GM12878 (cell line): Measurements from ENCODE around the gene BLOC1S6. TPM values are rescaled to one million over a fixed set of nuclear protein-coding genes. Genes with fewer than 3 reads are reported as not detected.

Source experiments
- ATAC-seq: fragments of 200-7000 bp; cut with Tn5 transposase; 3 replicates; pipeline ENCODE4 v1.9.1; 2020; ENCODE audit warnings: mild to moderate bottlenecking, moderate library complexity
- BruUV-seq: library from RNA; stranded (reverse); fragments of 400-500 nt; replicated peaks from 2 replicates; lab custom pipeline; 2021; lab: Mats Ljungman, UMichigan
- CTCF ChIA-PET: fragments of 300-600 bp; sonication (Branson Sonifier 250); formaldehyde crosslinking; extraction: SDS; loops from one replicate; lab custom pipeline; 2021; ENCODE audit warnings: inconsistent platforms; lab: Yijun Ruan, JAX
- POLR2A ChIA-PET: fragments of 350-600 bp; formaldehyde crosslinking; extraction: SDS; loops from one replicate; lab custom pipeline; 2021; ENCODE audit warnings: inconsistent platforms; lab: Charles Lee
- RAD21 ChIA-PET: fragments of 300-600 bp; sonication (Branson Sonifier 250); formaldehyde crosslinking; loops from one replicate; lab custom pipeline; 2023; ENCODE audit warnings: antibody characterized with exemption; ENCODE audit not compliant: unreplicated experiment; lab: Charles Lee
- SMC1A ChIA-PET: fragments of 300-600 bp; sonication (Branson Sonifier 250); formaldehyde crosslinking; loops from one replicate; lab custom pipeline; 2023; ENCODE audit not compliant: unreplicated experiment, uncharacterized antibody; lab: Charles Lee
- DNase-seq: peaks from one replicate; pipeline ENCODE4 v3.0.0-alpha.2; 2011; ENCODE audit warnings: low read depth, low spot score
- FAIRE-seq: peaks from 3 replicates; lab custom pipeline; 2011; peaks lifted over from hg19 to GRCh38; lab: Jason Lieb, UNC
- H2AFZ ChIP-seq: 2 replicates; pipeline ENCODE4 v1.6.0; 2011; ENCODE audit warnings: low read depth, low read length, control low read depth; ENCODE audit not compliant: control insufficient read depth
- H3K27ac ChIP-seq: 2 replicates; pipeline ENCODE4 v1.5.1; 2011; ENCODE audit warnings: control low read depth; ENCODE audit not compliant: control insufficient read depth, insufficient read depth
- H3K27me3 ChIP-seq, 2 experiments: replicated peaks in 1 of 2; 2 replicates each; pipeline versions ENCODE4 v1.6.0 to v1.6.1; 2011; ENCODE audit warnings: low read length in 1 of 2; ENCODE audit not compliant: control insufficient read depth in 2 of 2, insufficient read depth in 2 of 2
- H3K36me3 ChIP-seq, 2 experiments: 2 replicates each; pipeline ENCODE4 v1.5.1; 2011; ENCODE audit warnings: low read length in 1 of 2; ENCODE audit not compliant: control insufficient read depth in 2 of 2, insufficient read depth in 2 of 2
- H3K4me1 ChIP-seq: 2 replicates; pipeline ENCODE4 v1.6.1; 2011; ENCODE audit warnings: mild to moderate bottlenecking, low read length, moderate library complexity, mixed read lengths; ENCODE audit not compliant: control insufficient read depth, insufficient read depth
- H3K4me2 ChIP-seq: 2 replicates; pipeline ENCODE4 v1.6.0; 2011; ENCODE audit warnings: control low read depth; ENCODE audit not compliant: control insufficient read depth, insufficient read depth
- H3K4me3 ChIP-seq: fragments of 200-600 bp; sonication (generic); 2 replicates; pipeline ENCODE4 v1.5.1; 2016
- H3K79me2 ChIP-seq: 2 replicates; pipeline ENCODE4 v1.6.0; 2011; ENCODE audit warnings: low read length; ENCODE audit not compliant: control insufficient read depth, insufficient read depth
- H3K9ac ChIP-seq: 2 replicates; pipeline ENCODE4 v1.8.0; 2011; ENCODE audit warnings: low read length, control low read depth, mixed read lengths; ENCODE audit not compliant: control insufficient read depth, insufficient read depth
- H3K9me3 ChIP-seq: replicated peaks from 3 replicates; pipeline ENCODE4 v1.5.1; 2011; ENCODE audit warnings: mild to moderate bottlenecking, low read length; ENCODE audit not compliant: control insufficient read depth, insufficient read depth
- H4K20me1 ChIP-seq: 2 replicates; pipeline ENCODE4 v1.6.0; 2011; ENCODE audit not compliant: control insufficient read depth, insufficient read depth
- DPF2 ChIP-seq: fragments of 450-650 bp; IDR thresholded peaks from 2 replicates; pipeline ENCODE4 v1.6.1; 2017; ENCODE audit warnings: mild to moderate bottlenecking
- HDAC2 ChIP-seq: fragments of 200-600 bp; sonication (generic); IDR thresholded peaks from 2 replicates; pipeline ENCODE4 v1.6.1; 2017
- JUNB ChIP-seq: IDR thresholded peaks from 2 replicates; pipeline ENCODE4 v1.6.1; 2016; ENCODE audit warnings: antibody characterized with exemption, mild to moderate bottlenecking
- MYC ChIP-seq: IDR thresholded peaks from 2 replicates; pipeline ENCODE4 v1.6.1; 2011; ENCODE audit warnings: mild to moderate bottlenecking, low read length, moderate library complexity, inconsistent platforms; ENCODE audit not compliant: insufficient read depth, insufficient replicate concordance, insufficient read length, severe bottlenecking
- PKNOX1 ChIP-seq: fragments of 450-650 bp; IDR thresholded peaks from 2 replicates; pipeline ENCODE4 v1.6.1; 2016; ENCODE audit warnings: mild to moderate bottlenecking
- RCOR1 ChIP-seq: conservative IDR thresholded peaks from 2 replicates; pipeline ENCODE4 v1.6.1; 2012; ENCODE audit warnings: low read depth, low read length, improper control_type of control experiment
- ZNF687 ChIP-seq: fragments of 450-650 bp; IDR thresholded peaks from 2 replicates; pipeline ENCODE4 v1.6.1; 2017; ENCODE audit warnings: mild to moderate bottlenecking, moderate library complexity
- WGBS: methylation state at CpG from one replicate; pipeline ENCODE4 v1.1.6; 2016; ENCODE audit warnings: low lambda C conversion rate; ENCODE audit not compliant: insufficient replicate concordance, insufficient coverage; ENCODE audit errors: missing lambda C conversion rate; 5-methylcytosine and 5-hydroxymethylcytosine counted together
- in situ Hi-C: fragments of 300-500 bp; cut with MboI; formaldehyde crosslinking; loops from 9 replicates; pipeline ENCODE4 v1.14.3; 2018; ENCODE audit warnings: mixed read lengths
- intact Hi-C: fragments of 100-400 bp; cut with micrococcal nuclease; formaldehyde crosslinking; loops from one replicate; pipeline ENCODE4 v1.14.2; 2022; ENCODE audit not compliant: unreplicated experiment
- polyA plus RNA-seq, 11 experiments: library from polyadenylated mRNA; depleted of rRNA in 4 of 11; unstranded in 6 of 11; stranded (reverse) in 5 of 11; fragments of >200 nt; fragmentation: Nextera tagmentation in 4 of 11; fragmentation: Illumina TruSeq in 1 of 11; extraction: Ambion mirVana in 4 of 11; extraction: Trizol in 1 of 11; gene quantifications; 1 replicate in 1 of 11; 2 replicates in 10 of 11; pipeline versions ENCODE4 v1.2.1 to v1.2.3, GENCODE V29; 2011 to 2016; ENCODE audit warnings: inconsistent platforms in 2 of 11, missing spikeins in 2 of 11, low read depth in 1 of 11
- total RNA-seq, 4 experiments: library from RNA; depleted of rRNA in 3 of 4; stranded (reverse); fragments of >200 nt in 3 of 4; fragmentation: Illumina TruSeq in 1 of 4; extraction: Trizol in 1 of 4; gene quantifications; 2 replicates each; pipeline versions ENCODE4 v1.2.1 to v1.2.3, GENCODE V29; 2013 to 2021

Gene BLOC1S6
- total and polyA plus RNA-seq, 10 of the 15 experiments (the other 5 are each of a cell fraction or from before 2014, with no cell fraction given): 13.5 to 48.8 (median 32.7) TPM

GRCh38 chr15:45589256-45589655, 2.1 kb downstream of the BLOC1S6 start (continued):
- TF ChIP-seq MYC: no peak

- H3K27ac ChIP-seq: no peak overlapping the region
- H4K20me1 ChIP-seq: no peaks in the 10 kb centered on the region
- TF ChIP-seq ZNF687 (no peak), PKNOX1 (no peak), JUNB (no peak), RCOR1 (no peak), HDAC2 (no peak), DPF2 (no peak)
- in situ Hi-C loops: no loop called here
- BruUV-seq: no TSS peak
- no peak overlapping the region for H3K9ac ChIP-seq
- ATAC-seq: no peak
- ChIA-PET CTCF (interaction anchor here (0.9 to 4.8 kb wide), 7 partner anchors 10 to 165 kb away, joined by 3 to 27 read pairs (median 3); no protein-coding TSS in a partner anchor), SMC1A (interaction anchor here (0.6 to 2.0 kb wide), 9 partner anchors 8 to 156 kb away, joined by 3 to 7 read pairs (median 4); no protein-coding TSS in a partner anchor), POLR2A (interaction anchor here (0.6 kb wide), 2 partner anchors 9 to 92 kb away, joined by 3 read pairs; no protein-coding TSS in a partner anchor), RAD21 (interaction anchor here (0.9 to 2.0 kb wide), 3 partner anchors 9 to 20 kb away, joined by 3 to 5 read pairs (median 4); no protein-coding TSS in a partner anchor)
- no peak for DNase-seq
- WGBS: 69% methylated on average over 2 of the region's 2 CpGs
- H3K4me3 ChIP-seq: no peak overlapping the region
- no peak overlapping the region for H2AFZ ChIP-seq
- no peaks in the 10 kb centered on the region for H3K27me3 ChIP-seq
- peaks cover 30% of the 10 kb centered on the region for H3K79me2 ChIP-seq
- H3K4me2 ChIP-seq: no peak overlapping the region
- intact Hi-C loops: no loop called here
- H3K4me1 ChIP-seq: no peaks in the 10 kb centered on the region
- H3K9me3 ChIP-seq: no peaks in the 10 kb centered on the region; the same call in 1 of the 3 replicates
- no peak for FAIRE-seq
- peaks cover 1 to 21% of the 10 kb centered on the region in 2 experiments; a peak in 2 of 4 replicates for H3K36me3 ChIP-seq
Observed at GRCh38 chr15:45594319-45594718, 7.1 kb downstream of the BLOC1S6 start.
